Ramos (cell line): ENCODE data around the gene THBD.

Experiments
- in situ Hi-C: fragments of 300-500 bp; cut with MboI; formaldehyde crosslinking; loops from one replicate; pipeline ENCODE4 v1.14.3; 2022; ENCODE audit warnings: low sequenced_read_pairs; ENCODE audit not compliant: unreplicated experiment

The THBD gene

DNA sequence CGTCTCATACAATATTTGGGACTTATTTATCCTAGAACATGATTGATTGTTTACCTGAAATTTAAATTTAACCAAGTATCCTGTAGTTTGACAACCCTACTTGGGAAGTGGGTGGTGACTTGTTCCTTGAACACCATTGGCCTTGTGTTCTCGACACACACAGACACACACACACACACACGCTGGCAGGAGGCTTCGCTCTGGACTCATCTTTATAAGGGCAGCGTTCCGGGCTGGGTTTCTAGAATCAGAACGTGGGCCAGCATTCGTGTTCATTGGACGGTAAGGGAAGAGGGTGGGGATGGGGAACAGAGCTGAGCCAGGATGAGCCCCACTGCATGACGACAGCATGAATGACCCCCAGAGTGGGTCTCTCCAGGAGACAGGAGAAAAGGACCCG, 30.5 kb downstream of the THBD start:
- in situ Hi-C loops = no loop called here

- in situ Hi-C loops = no loop called here
Measured at GRCh38 chr20:23018432-23018831, 31.0 kb downstream of the THBD start.

DNA sequence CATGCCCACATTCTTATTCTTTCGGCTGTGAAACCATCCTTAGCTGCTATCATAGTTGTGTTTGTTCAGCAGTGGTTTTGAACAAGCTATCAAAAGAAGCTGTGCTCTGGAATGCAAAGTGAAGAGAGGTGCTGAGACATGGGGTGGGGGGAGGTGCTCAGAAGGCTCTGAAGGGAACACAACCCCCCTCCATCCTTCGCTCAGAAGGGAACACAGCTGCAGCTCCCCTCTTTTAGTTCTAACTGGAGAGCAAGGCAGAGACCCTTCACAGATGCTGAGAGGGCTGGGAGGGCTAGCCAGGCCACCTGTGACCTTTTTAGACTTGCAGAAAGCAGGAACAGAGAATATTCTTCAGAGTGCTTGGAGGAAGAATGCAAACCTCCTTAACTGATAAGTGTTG, 32.0 kb downstream of the THBD start:
- in situ Hi-C loops = no loop called here

GRCh38 chr20:23013429-23013828, 36.0 kb downstream of the THBD start:
- in situ Hi-C loops = no loop called here

- in situ Hi-C loops = no loop called here
Measured at GRCh38 chr20:23011008-23011721, 38.3 kb downstream of the THBD start.

GRCh38 chr20:23010096-23010495, 39.4 kb downstream of the THBD start:
- in situ Hi-C loops = no loop called here

- in situ Hi-C loops = no loop called here
Measured at GRCh38 chr20:23009636-23010035, 39.8 kb downstream of the THBD start.

DNA sequence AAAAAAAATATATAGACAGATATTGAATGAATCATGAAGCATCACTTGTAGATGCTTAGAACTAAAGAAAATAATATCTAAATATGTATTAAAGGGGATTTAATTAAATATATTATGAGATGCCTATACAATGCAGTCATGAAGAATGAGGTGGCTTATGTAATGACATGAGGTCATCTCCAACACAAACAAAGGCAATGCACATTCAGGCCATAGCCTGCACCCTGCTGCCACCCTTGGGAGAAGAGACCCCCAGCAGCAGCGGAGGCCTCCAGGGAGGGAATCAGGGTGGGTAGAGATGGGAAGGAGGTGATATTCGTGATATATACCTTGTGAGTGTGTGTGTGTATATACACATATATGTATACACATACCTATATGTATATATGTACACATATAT, 40.8 kb downstream of the THBD start:
- in situ Hi-C loops = no loop called here

- in situ Hi-C loops = no loop called here
Measured at GRCh38 chr20:23007886-23008655, 41.4 kb downstream of the THBD start.

DNA sequence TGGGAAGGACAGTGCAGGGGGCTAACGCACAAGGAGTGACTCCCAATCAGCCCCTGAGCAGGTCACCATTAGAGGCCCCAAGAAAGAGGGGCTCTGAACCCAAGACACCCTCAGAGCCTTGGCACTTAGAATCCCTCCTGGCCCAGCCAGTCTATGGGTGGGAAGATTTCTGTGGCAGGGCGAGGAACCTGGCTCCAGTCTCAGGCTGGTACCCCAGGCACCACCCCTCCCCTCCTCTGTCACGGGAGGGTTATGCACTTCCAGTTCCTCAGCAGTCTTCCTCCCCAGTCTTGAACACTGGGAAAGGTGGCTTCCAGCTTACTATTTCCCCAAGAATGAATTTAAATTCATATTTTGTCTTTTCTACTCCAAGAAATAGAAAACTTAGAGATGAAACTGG, 42.0 kb downstream of the THBD start:
- in situ Hi-C loops = no loop called here

GRCh38 chr20:23005776-23006175, 43.7 kb downstream of the THBD start:
- in situ Hi-C loops = no loop called here

DNA sequence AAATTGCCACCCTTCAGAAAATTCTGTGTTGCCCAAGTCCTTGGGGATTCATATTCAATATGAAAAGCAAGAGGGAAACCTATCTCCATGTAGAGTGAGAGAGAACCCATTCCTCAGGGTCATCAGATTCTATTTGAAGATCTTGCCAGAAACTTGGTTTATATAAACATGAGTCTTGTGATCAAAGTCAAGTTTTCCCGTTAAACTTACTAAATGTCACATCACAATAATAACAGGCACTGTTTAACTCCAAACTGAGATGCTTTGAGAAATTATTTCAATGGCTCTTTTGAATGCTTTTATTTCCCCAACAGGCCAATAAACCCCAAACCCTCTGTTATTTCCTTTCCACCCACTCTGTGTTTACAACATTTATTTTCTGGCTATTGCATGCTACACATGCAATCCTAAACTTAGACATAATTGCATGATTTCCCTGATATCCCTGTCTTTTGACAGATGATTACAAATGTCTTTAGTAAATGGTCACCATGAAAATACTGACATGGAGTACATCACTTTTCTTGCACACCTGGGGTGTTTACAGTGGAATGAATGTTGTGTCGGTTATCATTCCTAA, 45.5 kb downstream of the THBD start:
- in situ Hi-C loops = no loop called here

GRCh38 chr20:23003077-23003635, 46.3 kb downstream of the THBD start:
- in situ Hi-C loops = no loop called here

- in situ Hi-C loops = no loop called here
Measured at GRCh38 chr20:23002276-23002675, 47.2 kb downstream of the THBD start.

- in situ Hi-C loops = no loop called here
Measured at GRCh38 chr20:23000232-23000947, 49.1 kb downstream of the THBD start.

GRCh38 chr20:22999756-23000155, 49.7 kb downstream of the THBD start:
- in situ Hi-C loops = no loop called here

- in situ Hi-C loops = no loop called here
Measured at GRCh38 chr20:22998476-22998875, 51.0 kb downstream of the THBD start.

- in situ Hi-C loops = no loop called here
Measured at GRCh38 chr20:22995923-22996322, 53.5 kb downstream of the THBD start.
